Measurements from ENCODE around the gene HIBADH. TPM values are rescaled to one million over a fixed set of nuclear protein-coding genes. Genes with fewer than 3 reads are reported as not detected.

Gene HIBADH
- total RNA-seq, 4 donors from 2014 or later: 31.3 to 39.6 (median 33.7) TPM

- H3K27ac ChIP-seq: no peak overlapping the region
- no peak for TF ChIP-seq POLR2A (IDR thresholded peaks at IDR 0.05)
- no peak for TF ChIP-seq CTCF (IDR thresholded peaks at IDR 0.05)
- no peak overlapping the region for H3K4me3 ChIP-seq
- no peak for DNase-seq
- no peaks in the 10 kb centered on the region for H3K4me1 ChIP-seq
- H3K36me3 ChIP-seq: peaks cover 0 to 18% (median 0%) of the 10 kb centered on the region in 3 donors
- H3K9me3 ChIP-seq: no peaks in the 10 kb centered on the region
- no peaks in the 10 kb centered on the region for H3K27me3 ChIP-seq
These were observed 129.0 kb downstream of the HIBADH start for GRCh38 chr7:27533652-27534081.

- no peaks in the 10 kb centered on the region for H3K27me3 ChIP-seq
- H3K27ac ChIP-seq: no peak overlapping the region
- no peak for DNase-seq
- no peak for TF ChIP-seq CTCF (IDR thresholded peaks at IDR 0.05)
- TF ChIP-seq POLR2A (IDR thresholded peaks at IDR 0.05): no peak
- H3K9me3 ChIP-seq: no peaks in the 10 kb centered on the region
- no peak overlapping the region for H3K4me3 ChIP-seq
- H3K36me3 ChIP-seq: peaks cover 0 to 18% (median 0%) of the 10 kb centered on the region in 3 donors
- no peaks in the 10 kb centered on the region for H3K4me1 ChIP-seq
These were observed 130.4 kb downstream of the HIBADH start for GRCh38 chr7:27532314-27532713.

DNA sequence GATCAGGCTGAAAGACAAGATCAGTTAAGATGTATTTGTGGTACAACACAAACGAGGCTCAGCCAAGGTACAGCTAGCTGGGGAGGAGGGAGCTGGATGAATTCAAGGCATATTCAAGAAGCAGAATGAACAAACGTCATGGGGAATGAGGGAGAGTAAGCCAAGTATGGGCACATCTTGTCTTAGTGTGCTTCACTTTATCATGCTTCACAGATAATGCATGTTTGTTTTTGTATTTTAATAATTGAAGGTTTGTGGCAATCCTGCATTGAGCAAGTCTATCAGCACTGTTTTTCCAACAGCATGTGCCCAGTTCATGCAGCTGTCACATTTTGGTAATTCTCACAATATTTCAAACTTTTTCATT is 135.4 kb downstream of the HIBADH start:
- peaks cover 0 to 26% (median 0%) of the 10 kb centered on the region in 3 donors for H3K36me3 ChIP-seq
- no peak overlapping the region for H3K4me3 ChIP-seq
- no peaks in the 10 kb centered on the region for H3K9me3 ChIP-seq
- no peak overlapping the region for H3K27ac ChIP-seq
- H3K4me1 ChIP-seq: no peaks in the 10 kb centered on the region
- no peaks in the 10 kb centered on the region for H3K27me3 ChIP-seq
- TF ChIP-seq POLR2A (IDR thresholded peaks at IDR 0.05) (no peak), CTCF (IDR thresholded peaks at IDR 0.05) (no peak)
- no peak for DNase-seq

- Histone ChIP-seq H3K4me1 (no peaks in the 10 kb centered on the region), H3K9me3 (no peaks in the 10 kb centered on the region), H3K27me3 (no peaks in the 10 kb centered on the region), H3K27ac (no peak overlapping the region), H3K4me3 (no peak overlapping the region), H3K36me3 (peaks cover 0 to 26% (median 0%) of the 10 kb centered on the region in 3 donors)
- TF ChIP-seq POLR2A (IDR thresholded peaks at IDR 0.05): no peak
- no peak for TF ChIP-seq CTCF (IDR thresholded peaks at IDR 0.05)
- DNase-seq: no peak
These were observed 135.9 kb downstream of the HIBADH start for GRCh38 chr7:27526611-27527347.

DNA sequence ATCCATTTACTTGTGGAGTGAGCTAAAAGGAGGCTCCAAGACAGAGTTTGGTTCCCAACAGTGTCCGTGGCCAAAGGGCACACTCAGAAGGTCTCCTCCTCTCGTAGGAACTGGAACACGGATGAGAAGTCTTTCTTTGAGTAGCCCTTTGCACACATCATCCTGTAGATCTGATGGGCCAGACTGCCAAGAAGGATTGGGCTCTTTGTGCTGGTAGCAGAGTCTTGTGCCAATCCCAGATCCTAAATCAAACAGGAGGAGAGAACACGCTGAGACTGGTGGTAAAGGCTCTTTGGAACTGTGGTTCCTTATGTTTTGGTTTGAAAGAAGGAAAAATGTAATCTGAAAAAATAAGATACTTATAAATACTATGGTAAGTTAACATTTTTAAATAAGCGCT is 136.6 kb downstream of the HIBADH start:
- H3K27ac ChIP-seq: no peak overlapping the region
- H3K4me1 ChIP-seq: no peaks in the 10 kb centered on the region
- H3K36me3 ChIP-seq: peaks cover 0 to 25% (median 0%) of the 10 kb centered on the region in 3 donors
- H3K27me3 ChIP-seq: no peaks in the 10 kb centered on the region
- no peak for DNase-seq
- TF ChIP-seq CTCF (IDR thresholded peaks at IDR 0.05): no peak
- TF ChIP-seq POLR2A (IDR thresholded peaks at IDR 0.05): no peak
- no peaks in the 10 kb centered on the region for H3K9me3 ChIP-seq
- H3K4me3 ChIP-seq: no peak overlapping the region
